Activated naive CD4-positive, alpha-beta T cell treated with anti-CD3 and anti-CD28 coated beads, Interleukin-2, amount 50 U/mL, for 72 hours (primary cell): ENCODE results near the gene TMC5. TPM values are rescaled to one million over a fixed set of nuclear protein-coding genes. Genes with fewer than 3 reads are reported as not detected.
"Not testable (repeated sequence)": the region's sequence is repeated elsewhere in the genome, so short reads cannot be mapped to it uniquely, and the experiment has no call there.

ENCODE experiments used
- ATAC-seq, 2 donors: fragments of 150-1000 bp; cut with Tn5 transposase; 2 replicates each; pipeline ENCODE4 v1.10.0; 2021; ENCODE audit warnings: mild to moderate bottlenecking in 2 of 2, moderate library complexity in 2 of 2
- DNase-seq, 2 donors: peaks; one replicate each; pipeline ENCODE4 v3.0.0; 2021 to 2022; ENCODE audit warnings: low spot score in 2 of 2
- H3K27ac Mint-ChIP-seq, 2 donors: one replicate each; pipeline ENCODE4 v1.8.0; 2022; ENCODE audit warnings: mild to moderate bottlenecking in 2 of 2, mixed read lengths in 2 of 2
- H3K36me3 Mint-ChIP-seq, 2 donors: one replicate each; pipeline ENCODE4 v1.8.0; 2022; ENCODE audit warnings: mixed read lengths in 2 of 2
- H3K9me3 Mint-ChIP-seq, 2 donors: one replicate each; pipeline ENCODE4 v1.8.0; 2022; ENCODE audit warnings: mixed read lengths in 2 of 2
- total RNA-seq, 2 donors: library from RNA; stranded (reverse); gene quantifications; one replicate each; pipeline ENCODE4 v1.2.3, GENCODE V29; 2022

The TMC5 gene
- total RNA-seq, 2 donors from 2014 or later, result not detected

GRCh38 chr16:19528666-19529065 lies 111.0 kb downstream of the TMC5 start:
- ATAC-seq, result no peak
- Mint-ChIP-seq H3K27ac (no peak overlapping the region), H3K36me3 (peaks cover 20 to 28% of the 10 kb centered on the region in 2 donors), H3K9me3 (no peaks in the 10 kb centered on the region)
- no peak for DNase-seq

GRCh38 chr16:19532601-19533000 lies 114.9 kb downstream of the TMC5 start:
- DNase-seq (no peak), ATAC-seq (no peak)
- H3K9me3 Mint-ChIP-seq, result no peaks in the 10 kb centered on the region
- H3K36me3 Mint-ChIP-seq, result peaks cover 15 to 19% of the 10 kb centered on the region in 2 donors
- no peak overlapping the region for H3K27ac Mint-ChIP-seq

- H3K27ac Mint-ChIP-seq, result no peak overlapping the region
- H3K36me3 Mint-ChIP-seq, result peaks cover 14 to 22% of the 10 kb centered on the region in 2 donors
- DNase-seq (no peak), ATAC-seq (no peak)
- H3K9me3 Mint-ChIP-seq, result no peaks in the 10 kb centered on the region
These were observed 122.7 kb downstream of the TMC5 start for GRCh38 chr16:19540241-19540970.

- Mint-ChIP-seq H3K27ac (no peak overlapping the region), H3K9me3 (no peaks in the 10 kb centered on the region), H3K36me3 (peaks cover 14 to 16% of the 10 kb centered on the region in 2 donors)
- DNase-seq, result no peak
- ATAC-seq, result no peak
These were observed 124.6 kb downstream of the TMC5 start for GRCh38 chr16:19542138-19542821.

- ATAC-seq, H3K27ac Mint-ChIP-seq, H3K9me3 Mint-ChIP-seq, DNase-seq: not testable (repeated sequence)
- H3K36me3 Mint-ChIP-seq, result peaks cover 14 to 16% of the 10 kb centered on the region in 2 donors
These were observed 125.8 kb downstream of the TMC5 start for GRCh38 chr16:19543278-19543996.

- no peak for ATAC-seq
- Mint-ChIP-seq H3K27ac (no peak overlapping the region), H3K9me3 (no peaks in the 10 kb centered on the region), H3K36me3 (no peaks in the 10 kb centered on the region)
- DNase-seq, result no peak
These were observed 130.5 kb downstream of the TMC5 start for GRCh38 chr16:19548144-19548543.

Other genes starting within 250 kb of the TMC5 start
- not detected for gene SYT17, start 249.6 kb upstream of the TMC5 start, total RNA-seq
- not detected for gene CLEC19A, start 132.2 kb upstream of the TMC5 start, total RNA-seq
- gene GDE1, start 104.2 kb downstream of the TMC5 start, total RNA-seq, result 10 to 100 TPM; 16.8 to 29.6 TPM
- 10 to 100 TPM; 29.3 to 49.7 TPM for gene CCP110, start 106.1 kb downstream of the TMC5 start, total RNA-seq
- 10 to 100 TPM; 47.5 to 49.0 TPM for gene VPS35L, start 137.8 kb downstream of the TMC5 start, total RNA-seq